ENCODE measurements around the gene DRC3. TPM values are rescaled to one million over a fixed set of nuclear protein-coding genes. Genes with fewer than 3 reads are reported as not detected.

Gene DRC3
- total RNA-seq, 1 experiment from 2014 or later, result 1.6 TPM

DNA sequence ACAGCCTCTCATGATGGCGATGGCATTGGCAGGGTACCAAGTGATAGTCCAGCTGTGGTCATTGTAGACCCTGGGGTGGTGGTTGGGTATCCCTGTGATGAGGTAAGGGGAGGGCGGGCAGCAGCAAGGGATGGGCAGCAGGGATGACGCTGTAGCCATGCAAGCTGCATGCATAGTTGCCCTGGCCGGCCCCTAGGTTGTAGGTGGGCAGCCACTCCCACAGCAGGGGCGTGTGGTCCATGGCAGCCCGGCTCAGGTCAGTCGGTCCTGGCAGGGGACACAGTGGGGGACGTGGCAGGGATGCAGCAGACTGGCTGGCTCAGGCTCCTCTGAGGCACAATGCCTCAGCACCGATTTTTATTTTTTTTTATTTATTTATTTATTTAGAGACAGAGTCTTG, 8.7 kb downstream of the DRC3 start:
- no peak for DNase-seq
- no peak overlapping the region for H3K4me3 Mint-ChIP-seq (ENCODE audit: unreplicated experiment)
- H3K4me1 ChIP-seq, result peaks cover 7% of the 10 kb centered on the region; the same call in 1 of the 2 replicates
- CTCF ChIA-PET, result no interaction called here
- POLR2A ChIA-PET, result no interaction called here
- H3K9me3 ChIP-seq, result no peaks in the 10 kb centered on the region
- no peaks in the 10 kb centered on the region for H3K27me3 Mint-ChIP-seq (ENCODE audit: insufficient read depth, unreplicated experiment)
- intact Hi-C loops (cut with micrococcal nuclease; ENCODE audit: unreplicated experiment), result no loop called here
- BruUV-seq (replicated peaks), result no TSS peak
- no peaks in the 10 kb centered on the region for H3K27me3 ChIP-seq (replicated peaks; ENCODE audit: control insufficient read depth, insufficient read depth, low read length)
- H3K4me3 ChIP-seq (ENCODE audit: low read depth, low read length), result no peak overlapping the region
- H3K36me3 ChIP-seq (ENCODE audit: control insufficient read depth, insufficient read depth, low read length), result no peaks in the 10 kb centered on the region
- no peak overlapping the region for H3K27ac Mint-ChIP-seq (ENCODE audit: unreplicated experiment)
- H3K4me1 Mint-ChIP-seq (ENCODE audit: low read depth, unreplicated experiment), result no peaks in the 10 kb centered on the region
- TF ChIP-seq, protein P1, sequence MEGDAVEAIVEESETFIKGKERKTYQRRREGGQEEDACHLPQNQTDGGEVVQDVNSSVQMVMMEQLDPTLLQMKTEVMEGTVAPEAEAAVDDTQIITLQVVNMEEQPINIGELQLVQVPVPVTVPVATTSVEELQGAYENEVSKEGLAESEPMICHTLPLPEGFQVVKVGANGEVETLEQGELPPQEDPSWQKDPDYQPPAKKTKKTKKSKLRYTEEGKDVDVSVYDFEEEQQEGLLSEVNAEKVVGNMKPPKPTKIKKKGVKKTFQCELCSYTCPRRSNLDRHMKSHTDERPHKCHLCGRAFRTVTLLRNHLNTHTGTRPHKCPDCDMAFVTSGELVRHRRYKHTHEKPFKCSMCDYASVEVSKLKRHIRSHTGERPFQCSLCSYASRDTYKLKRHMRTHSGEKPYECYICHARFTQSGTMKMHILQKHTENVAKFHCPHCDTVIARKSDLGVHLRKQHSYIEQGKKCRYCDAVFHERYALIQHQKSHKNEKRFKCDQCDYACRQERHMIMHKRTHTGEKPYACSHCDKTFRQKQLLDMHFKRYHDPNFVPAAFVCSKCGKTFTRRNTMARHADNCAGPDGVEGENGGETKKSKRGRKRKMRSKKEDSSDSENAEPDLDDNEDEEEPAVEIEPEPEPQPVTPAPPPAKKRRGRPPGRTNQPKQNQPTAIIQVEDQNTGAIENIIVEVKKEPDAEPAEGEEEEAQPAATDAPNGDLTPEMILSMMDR (IDR thresholded peaks at IDR 0.05; ENCODE audit: insufficient read depth in 1 of 2, low read depth in 1 of 2, low read length in 1 of 2, severe bottlenecking in 1 of 2, unreplicated experiment in 1 of 2), result no peak
- H3K9me3 Mint-ChIP-seq (ENCODE audit: unreplicated experiment), result no peaks in the 10 kb centered on the region
- H3K36me3 Mint-ChIP-seq (ENCODE audit: insufficient read depth, unreplicated experiment), result no peaks in the 10 kb centered on the region

DNA sequence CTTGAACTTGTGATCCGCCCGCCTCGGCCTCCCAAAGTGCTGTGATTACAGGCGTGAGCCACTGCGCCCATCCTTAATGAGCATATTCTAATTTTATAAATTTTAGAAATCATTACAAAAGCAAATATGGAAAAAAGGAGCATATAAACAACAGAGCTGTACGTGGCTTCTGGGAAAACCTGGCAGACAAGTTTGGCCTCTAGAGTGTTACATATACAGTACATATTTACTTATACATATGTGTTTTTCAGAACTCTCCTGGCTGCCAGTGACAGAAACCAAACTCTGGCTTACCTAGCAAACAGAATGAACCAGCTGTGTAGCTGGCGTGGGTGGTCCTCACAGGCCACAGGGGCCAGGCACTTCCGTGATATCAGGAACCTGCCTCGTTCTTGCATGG, 10.1 kb downstream of the DRC3 start:
- intact Hi-C loops (cut with micrococcal nuclease; ENCODE audit: unreplicated experiment), result no loop called here
- H3K4me3 Mint-ChIP-seq (ENCODE audit: unreplicated experiment), result no peak overlapping the region
- H3K36me3 Mint-ChIP-seq (ENCODE audit: insufficient read depth, unreplicated experiment), result no peaks in the 10 kb centered on the region
- ChIA-PET CTCF (interaction anchor here (0.7 to 1.1 kb wide), 3 partner anchors 10 to 91 kb away, joined by 3 to 4 read pairs (median 4); partner anchors contain the start of genes DRC3 and TOM1L2), POLR2A (no interaction called here)
- TF ChIP-seq, protein P1 (IDR thresholded peaks at IDR 0.05; ENCODE audit: insufficient read depth in 1 of 2, low read depth in 1 of 2, low read length in 1 of 2, severe bottlenecking in 1 of 2, unreplicated experiment in 1 of 2), result no peak
- H3K27me3 Mint-ChIP-seq (ENCODE audit: insufficient read depth, unreplicated experiment), result no peaks in the 10 kb centered on the region
- no peaks in the 10 kb centered on the region for H3K4me1 Mint-ChIP-seq (ENCODE audit: low read depth, unreplicated experiment)
- DNase-seq, result no peak
- no peaks in the 10 kb centered on the region for H3K9me3 ChIP-seq
- H3K4me3 ChIP-seq (ENCODE audit: low read depth, low read length), result no peak overlapping the region
- H3K27ac Mint-ChIP-seq (ENCODE audit: unreplicated experiment), result no peak overlapping the region
- H3K27me3 ChIP-seq (replicated peaks; ENCODE audit: control insufficient read depth, insufficient read depth, low read length), result no peaks in the 10 kb centered on the region
- no peaks in the 10 kb centered on the region for H3K9me3 Mint-ChIP-seq (ENCODE audit: unreplicated experiment)
- peaks cover 7% of the 10 kb centered on the region; the same call in 1 of the 2 replicates for H3K4me1 ChIP-seq
- H3K36me3 ChIP-seq (ENCODE audit: control insufficient read depth, insufficient read depth, low read length), result no peaks in the 10 kb centered on the region
- BruUV-seq (replicated peaks), result no TSS peak

DNA sequence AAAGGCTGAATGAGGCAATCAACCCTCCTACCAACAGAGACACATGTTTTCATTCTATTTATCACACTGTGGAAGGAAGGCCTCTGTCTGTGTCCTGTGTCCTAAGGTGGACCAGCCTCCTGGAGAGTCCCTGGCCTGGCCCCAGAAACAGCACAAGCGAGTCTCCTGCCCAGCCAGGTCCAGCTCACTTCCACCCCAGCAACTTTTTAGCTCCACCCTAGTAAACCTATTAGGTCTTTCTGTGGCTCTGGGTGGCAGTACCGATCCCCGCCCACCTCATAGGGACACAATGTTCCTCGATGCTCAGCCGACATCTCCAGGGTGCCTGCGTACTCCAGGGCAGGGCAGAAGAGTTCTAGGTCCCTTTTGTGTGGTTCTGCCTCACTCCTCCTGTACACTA, 10.7 kb downstream of the DRC3 start:
- Histone ChIP-seq H3K36me3 (ENCODE audit: control insufficient read depth, insufficient read depth, low read length) (no peaks in the 10 kb centered on the region), H3K9me3 (no peaks in the 10 kb centered on the region), H3K4me3 (ENCODE audit: low read depth, low read length) (no peak overlapping the region), H3K4me1 (peaks cover 7% of the 10 kb centered on the region; the same call in 1 of the 2 replicates), H3K27me3 (replicated peaks; ENCODE audit: control insufficient read depth, insufficient read depth, low read length) (no peaks in the 10 kb centered on the region)
- Mint-ChIP-seq H3K9me3 (ENCODE audit: unreplicated experiment) (no peaks in the 10 kb centered on the region), H3K4me3 (ENCODE audit: unreplicated experiment) (no peak overlapping the region), H3K27ac (ENCODE audit: unreplicated experiment) (no peak overlapping the region), H3K4me1 (ENCODE audit: low read depth, unreplicated experiment) (no peaks in the 10 kb centered on the region), H3K36me3 (ENCODE audit: insufficient read depth, unreplicated experiment) (no peaks in the 10 kb centered on the region), H3K27me3 (ENCODE audit: insufficient read depth, unreplicated experiment) (no peaks in the 10 kb centered on the region)
- BruUV-seq (replicated peaks), result no TSS peak
- ChIA-PET POLR2A (interaction anchor here (1.0 kb wide), 1 partner anchor 11 kb away, joined by 3 read pairs; the partner anchor contains the start of gene DRC3), CTCF (interaction anchor here (1.0 to 1.1 kb wide), 2 partner anchors 11 to 91 kb away, joined by 3 to 4 read pairs; partner anchors contain the start of genes DRC3 and TOM1L2)
- TF ChIP-seq, protein P1 (IDR thresholded peaks at IDR 0.05; ENCODE audit: insufficient read depth in 1 of 2, low read depth in 1 of 2, low read length in 1 of 2, severe bottlenecking in 1 of 2, unreplicated experiment in 1 of 2), result no peak
- no peak for DNase-seq
- intact Hi-C loops (cut with micrococcal nuclease; ENCODE audit: unreplicated experiment), result no loop called here

Data from Caco-2 (cell line).